ENCODE results near the gene PHLPP1.

PHLPP1 gene

DNA sequence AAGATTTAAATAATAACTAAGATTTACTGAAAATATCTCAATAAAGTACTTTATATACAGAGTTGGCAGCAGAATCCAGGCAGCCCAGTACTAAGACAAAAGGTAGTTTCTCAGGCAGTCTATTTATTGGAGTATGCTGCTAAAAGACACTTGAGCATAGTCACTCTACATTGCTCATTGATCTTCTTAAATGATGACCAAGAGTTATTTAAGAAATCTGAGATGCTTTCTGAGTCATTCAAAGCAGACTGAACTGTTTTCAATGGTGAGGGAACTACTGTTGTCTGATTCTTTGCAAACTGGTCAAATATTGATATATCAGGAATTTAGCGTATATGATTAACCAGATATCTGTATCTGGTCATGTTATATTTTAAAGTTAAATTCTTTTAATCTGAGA, 133.6 kb downstream of the PHLPP1 start:
- Histone ChIP-seq H2AFZ (ENCODE audit: low read depth, low read length, severe bottlenecking) (no peak overlapping the region), H3K9me2 (replicated peaks; ENCODE audit: insufficient read depth, low read length) (no peaks in the 10 kb centered on the region), H3K27me3 (ENCODE audit: low read length) (no peaks in the 10 kb centered on the region), H3K9me3 (ENCODE audit: insufficient read depth, low read length) (no peaks in the 10 kb centered on the region), H3K36me3 (ENCODE audit: low read length) (no peaks in the 10 kb centered on the region), H3F3A (ENCODE audit: insufficient read depth) (no peaks in the 10 kb centered on the region), H3K4me3 (ENCODE audit: insufficient read depth, low read length, poor library complexity, severe bottlenecking) (no peak overlapping the region), H3K79me2 (ENCODE audit: insufficient read depth, low read length) (no peaks in the 10 kb centered on the region), H3K9ac (ENCODE audit: low read length) (no peak overlapping the region), H4K20me1 (ENCODE audit: low read depth, low read length) (no peaks in the 10 kb centered on the region; the same call in 1 of the 2 replicates), H3K27ac (ENCODE audit: low read depth, low read length) (no peak overlapping the region), H3K4me2 (ENCODE audit: low read depth, low read length, poor library complexity, severe bottlenecking) (no peak overlapping the region)
- no peak for TF ChIP-seq EZH2phosphoT487 (conservative IDR thresholded peaks at IDR 0.05; ENCODE audit: low read length)
- TF ChIP-seq, protein P1, sequence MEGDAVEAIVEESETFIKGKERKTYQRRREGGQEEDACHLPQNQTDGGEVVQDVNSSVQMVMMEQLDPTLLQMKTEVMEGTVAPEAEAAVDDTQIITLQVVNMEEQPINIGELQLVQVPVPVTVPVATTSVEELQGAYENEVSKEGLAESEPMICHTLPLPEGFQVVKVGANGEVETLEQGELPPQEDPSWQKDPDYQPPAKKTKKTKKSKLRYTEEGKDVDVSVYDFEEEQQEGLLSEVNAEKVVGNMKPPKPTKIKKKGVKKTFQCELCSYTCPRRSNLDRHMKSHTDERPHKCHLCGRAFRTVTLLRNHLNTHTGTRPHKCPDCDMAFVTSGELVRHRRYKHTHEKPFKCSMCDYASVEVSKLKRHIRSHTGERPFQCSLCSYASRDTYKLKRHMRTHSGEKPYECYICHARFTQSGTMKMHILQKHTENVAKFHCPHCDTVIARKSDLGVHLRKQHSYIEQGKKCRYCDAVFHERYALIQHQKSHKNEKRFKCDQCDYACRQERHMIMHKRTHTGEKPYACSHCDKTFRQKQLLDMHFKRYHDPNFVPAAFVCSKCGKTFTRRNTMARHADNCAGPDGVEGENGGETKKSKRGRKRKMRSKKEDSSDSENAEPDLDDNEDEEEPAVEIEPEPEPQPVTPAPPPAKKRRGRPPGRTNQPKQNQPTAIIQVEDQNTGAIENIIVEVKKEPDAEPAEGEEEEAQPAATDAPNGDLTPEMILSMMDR (IDR thresholded peaks at IDR 0.05; ENCODE audit: insufficient read depth, low read length, poor library complexity, severe bottlenecking) = no peak

DNA sequence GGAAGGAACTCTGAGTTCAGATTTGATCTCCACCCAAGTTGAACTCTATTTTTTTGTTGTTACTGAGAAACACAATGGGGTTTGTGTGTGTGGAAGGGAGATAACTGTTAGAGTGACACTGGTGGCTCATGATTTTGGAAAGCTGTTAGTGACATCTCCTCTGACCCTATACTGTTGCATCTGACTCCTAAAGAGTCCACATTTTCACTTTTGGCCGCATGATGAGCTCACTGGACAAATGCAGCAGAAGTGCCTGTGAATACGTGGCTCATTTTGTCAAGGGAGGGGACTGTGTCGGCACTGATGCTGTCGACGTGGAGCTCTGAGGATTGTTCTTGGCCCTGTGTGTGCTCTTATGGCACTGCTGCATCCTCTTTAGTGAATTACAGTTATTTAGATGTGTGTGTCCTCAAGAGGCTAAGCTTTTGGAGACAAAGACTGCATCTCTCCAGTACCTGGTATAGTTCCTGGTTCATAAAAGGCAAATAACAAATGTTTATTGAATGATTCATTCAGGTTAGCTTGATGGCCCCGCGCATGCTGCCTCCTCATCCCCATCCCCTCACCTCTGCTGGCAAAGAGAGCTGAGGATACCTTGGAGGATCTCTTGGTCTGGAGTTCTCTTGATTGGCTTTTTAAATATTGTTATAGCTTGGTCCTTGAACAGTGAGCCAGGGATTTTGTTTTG, 135.4 kb downstream of the PHLPP1 start:
- H3K79me2 ChIP-seq (ENCODE audit: insufficient read depth, low read length) = no peaks in the 10 kb centered on the region
- no peak overlapping the region for H3K27ac ChIP-seq (ENCODE audit: low read depth, low read length)

DNA sequence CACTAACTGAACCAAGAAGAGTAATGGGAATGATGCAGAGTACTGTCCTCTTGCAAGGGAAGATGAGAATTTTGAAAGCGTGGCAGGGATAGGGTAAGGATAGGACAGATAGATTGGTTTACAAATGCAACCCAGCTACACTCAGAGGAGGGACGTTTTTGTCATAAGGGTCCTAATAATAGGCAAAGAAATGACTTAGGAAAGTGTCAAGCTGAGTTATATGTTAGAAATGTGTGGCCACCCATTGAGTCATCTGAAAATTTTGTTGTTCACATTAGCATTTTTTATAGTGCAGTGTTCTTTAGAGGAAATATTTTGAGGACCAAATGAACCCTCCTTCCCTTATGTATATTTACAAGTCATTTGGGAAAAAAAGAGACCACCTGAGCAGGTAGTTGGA, 137.5 kb downstream of the PHLPP1 start:
- Histone ChIP-seq H3K9me3 (ENCODE audit: insufficient read depth, low read length) (no peaks in the 10 kb centered on the region), H3K4me3 (ENCODE audit: insufficient read depth, low read length, poor library complexity, severe bottlenecking) (no peak overlapping the region), H2AFZ (ENCODE audit: low read depth, low read length, severe bottlenecking) (no peak overlapping the region), H3K4me2 (ENCODE audit: low read depth, low read length, poor library complexity, severe bottlenecking) (no peak overlapping the region), H3K9ac (ENCODE audit: low read length) (no peak overlapping the region), H3K36me3 (ENCODE audit: low read length) (no peaks in the 10 kb centered on the region), H4K20me1 (ENCODE audit: low read depth, low read length) (no peaks in the 10 kb centered on the region), H3K9me2 (replicated peaks; ENCODE audit: insufficient read depth, low read length) (no peaks in the 10 kb centered on the region), H3K27me3 (ENCODE audit: low read length) (no peaks in the 10 kb centered on the region), H3K79me2 (ENCODE audit: insufficient read depth, low read length) (no peaks in the 10 kb centered on the region), H3F3A (ENCODE audit: insufficient read depth) (no peaks in the 10 kb centered on the region), H3K27ac (ENCODE audit: low read depth, low read length) (no peak overlapping the region)
- TF ChIP-seq, protein P1 (IDR thresholded peaks at IDR 0.05; ENCODE audit: insufficient read depth, low read length, poor library complexity, severe bottlenecking) = no peak
- no peak for TF ChIP-seq EZH2phosphoT487 (conservative IDR thresholded peaks at IDR 0.05; ENCODE audit: low read length)

More for the DNA sequence above, 135.4 kb downstream of the PHLPP1 start:
- Histone ChIP-seq H3F3A (ENCODE audit: insufficient read depth) (no peaks in the 10 kb centered on the region), H2AFZ (ENCODE audit: low read depth, low read length, severe bottlenecking) (no peak overlapping the region), H3K9me2 (replicated peaks; ENCODE audit: insufficient read depth, low read length) (no peaks in the 10 kb centered on the region), H3K27me3 (ENCODE audit: low read length) (no peaks in the 10 kb centered on the region), H3K9me3 (ENCODE audit: insufficient read depth, low read length) (no peaks in the 10 kb centered on the region), H3K4me2 (ENCODE audit: low read depth, low read length, poor library complexity, severe bottlenecking) (no peak overlapping the region), H4K20me1 (ENCODE audit: low read depth, low read length) (no peaks in the 10 kb centered on the region), H3K36me3 (ENCODE audit: low read length) (no peaks in the 10 kb centered on the region), H3K9ac (ENCODE audit: low read length) (no peak overlapping the region), H3K4me3 (ENCODE audit: insufficient read depth, low read length, poor library complexity, severe bottlenecking) (no peak overlapping the region)
- no peak for TF ChIP-seq EZH2phosphoT487 (conservative IDR thresholded peaks at IDR 0.05; ENCODE audit: low read length)
- TF ChIP-seq, protein P1 (IDR thresholded peaks at IDR 0.05; ENCODE audit: insufficient read depth, low read length, poor library complexity, severe bottlenecking) = no peak
